Neural progenitor cell (in vitro differentiated cells): ENCODE measurements around the gene RARA. TPM values are rescaled to one million over a fixed set of nuclear protein-coding genes. Genes with fewer than 3 reads are reported as not detected.
"Not testable (repeated sequence)": the region's sequence is repeated elsewhere in the genome, so short reads cannot be mapped to it uniquely, and the experiment has no call there.

Experiments
- DNase-seq: peaks from one replicate; pipeline ENCODE4 v3.0.0-alpha.2; 2016; ENCODE audit warnings: low spot score
- H2AFZ ChIP-seq: fragments of 200-600 bp; sonication (generic); replicated peaks from 2 replicates; pipeline ENCODE4 v1.6.1; 2016; ENCODE audit warnings: antibody characterized with exemption
- H3F3A ChIP-seq: fragments of 200-600 bp; sonication (generic); 2 replicates; pipeline ENCODE4 v1.6.1; 2016; ENCODE audit warnings: antibody characterized with exemption, low read depth
- H3K27ac ChIP-seq: fragments of 200-600 bp; sonication (generic); 2 replicates; pipeline ENCODE4 v1.5.1; 2016; ENCODE audit warnings: mild to moderate bottlenecking
- H3K27me3 ChIP-seq: fragments of 200-600 bp; sonication (generic); 2 replicates; pipeline ENCODE4 v1.6.1; 2016; ENCODE audit warnings: mild to moderate bottlenecking, moderate library complexity
- H3K36me3 ChIP-seq: fragments of 200-600 bp; sonication (generic); 2 replicates; pipeline ENCODE4 v1.5.1; 2016
- H3K4me1 ChIP-seq: fragments of 200-600 bp; sonication (generic); 2 replicates; pipeline ENCODE4 v1.6.1; 2016; ENCODE audit warnings: mixed run types
- H3K4me2 ChIP-seq: fragments of 200-600 bp; sonication (generic); 2 replicates; pipeline ENCODE4 v1.6.1; 2016
- H3K4me3 ChIP-seq: fragments of 200-600 bp; sonication (generic); 2 replicates; pipeline ENCODE4 v1.5.1; 2016
- H3K79me2 ChIP-seq: fragments of 200-600 bp; sonication (generic); 2 replicates; pipeline ENCODE4 v1.6.1; 2016; ENCODE audit warnings: low read depth
- H3K9ac ChIP-seq: fragments of 200-600 bp; sonication (generic); 2 replicates; pipeline ENCODE4 v1.6.1; 2016
- H3K9me3 ChIP-seq: fragments of 200-600 bp; sonication (generic); 2 replicates; pipeline ENCODE4 v1.5.1; 2016; ENCODE audit warnings: low read depth
- H4K20me1 ChIP-seq: fragments of 200-600 bp; sonication (generic); 2 replicates; pipeline ENCODE4 v1.6.1; 2016; ENCODE audit warnings: low read depth
- H3K27ac Mint-ChIP-seq: 3 replicates; pipeline ENCODE4 v1.8.0; 2021; ENCODE audit warnings: mixed read lengths
- H3K27me3 Mint-ChIP-seq: 2 replicates; pipeline ENCODE4 v1.8.0; 2022; ENCODE audit warnings: low read depth, mild to moderate bottlenecking, inconsistent platforms, moderate library complexity, mixed read lengths; ENCODE audit not compliant: insufficient read depth
- H3K36me3 Mint-ChIP-seq: 3 replicates; pipeline ENCODE4 v1.8.0; 2021; ENCODE audit warnings: mixed read lengths
- H3K4me1 Mint-ChIP-seq: 3 replicates; pipeline ENCODE4 v1.8.0; 2021; ENCODE audit warnings: mixed read lengths
- H3K4me3 Mint-ChIP-seq: 3 replicates; pipeline ENCODE4 v1.8.0; 2021; ENCODE audit warnings: mild to moderate bottlenecking, moderate library complexity, mixed read lengths
- H3K9me3 Mint-ChIP-seq: 3 replicates; pipeline ENCODE4 v1.8.0; 2020; ENCODE audit warnings: mixed read lengths
- EZH2 ChIP-seq: fragments of 200-600 bp; sonication (generic); IDR thresholded peaks from 2 replicates; pipeline ENCODE4 v1.6.1; 2017; ENCODE audit warnings: antibody characterized with exemption, mild to moderate bottlenecking, moderate library complexity
- EZH2phosphoT487 ChIP-seq: fragments of 200-600 bp; sonication (generic); IDR thresholded peaks from 2 replicates; pipeline ENCODE4 v1.6.1; 2017; ENCODE audit warnings: antibody characterized with exemption
- total RNA-seq: library from RNA; depleted of rRNA; stranded (reverse); fragments of >200 nt; gene quantifications from 2 replicates; pipeline ENCODE4 v1.2.3, GENCODE V29; 2015; ENCODE audit warnings: low replicate concordance
- TF ChIP-seq, protein P1 (sequence below): fragments of 200-600 bp; sonication (generic); IDR thresholded peaks from 2 replicates; pipeline ENCODE4 v1.5.1; 2017; ENCODE audit warnings: antibody characterized with exemption, mild to moderate bottlenecking

The RARA gene
- total RNA-seq, 1 donor from 2014 or later: 9.0 TPM

- Mint-ChIP-seq H3K27ac (no peak overlapping the region), H3K36me3 (peaks cover 28% of the 10 kb centered on the region)
- TF ChIP-seq EZH2 (no peak), EZH2phosphoT487 (no peak)
- TF ChIP-seq, protein P1, sequence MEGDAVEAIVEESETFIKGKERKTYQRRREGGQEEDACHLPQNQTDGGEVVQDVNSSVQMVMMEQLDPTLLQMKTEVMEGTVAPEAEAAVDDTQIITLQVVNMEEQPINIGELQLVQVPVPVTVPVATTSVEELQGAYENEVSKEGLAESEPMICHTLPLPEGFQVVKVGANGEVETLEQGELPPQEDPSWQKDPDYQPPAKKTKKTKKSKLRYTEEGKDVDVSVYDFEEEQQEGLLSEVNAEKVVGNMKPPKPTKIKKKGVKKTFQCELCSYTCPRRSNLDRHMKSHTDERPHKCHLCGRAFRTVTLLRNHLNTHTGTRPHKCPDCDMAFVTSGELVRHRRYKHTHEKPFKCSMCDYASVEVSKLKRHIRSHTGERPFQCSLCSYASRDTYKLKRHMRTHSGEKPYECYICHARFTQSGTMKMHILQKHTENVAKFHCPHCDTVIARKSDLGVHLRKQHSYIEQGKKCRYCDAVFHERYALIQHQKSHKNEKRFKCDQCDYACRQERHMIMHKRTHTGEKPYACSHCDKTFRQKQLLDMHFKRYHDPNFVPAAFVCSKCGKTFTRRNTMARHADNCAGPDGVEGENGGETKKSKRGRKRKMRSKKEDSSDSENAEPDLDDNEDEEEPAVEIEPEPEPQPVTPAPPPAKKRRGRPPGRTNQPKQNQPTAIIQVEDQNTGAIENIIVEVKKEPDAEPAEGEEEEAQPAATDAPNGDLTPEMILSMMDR: no peak
Observed at GRCh38 chr17:40297511-40297910, 11.5 kb upstream of the RARA start.

GRCh38 chr17:40298726-40299125 is 10.3 kb upstream of the RARA start:
- Mint-ChIP-seq H3K36me3 (peaks cover 23% of the 10 kb centered on the region), H3K4me1 (peaks cover 17% of the 10 kb centered on the region), H3K4me3 (no peak overlapping the region), H3K9me3 (no peaks in the 10 kb centered on the region), H3K27ac (no peak overlapping the region), H3K27me3 (no peaks in the 10 kb centered on the region)
- Histone ChIP-seq H3K4me2 (no peak overlapping the region), H3K27ac (no peak overlapping the region), H3K9ac (no peak overlapping the region), H3K79me2 (peaks cover 14% of the 10 kb centered on the region), H3K9me3 (no peaks in the 10 kb centered on the region), H3K36me3 (peaks cover 11% of the 10 kb centered on the region), H3K4me3 (no peak overlapping the region), H2AFZ (no peak overlapping the region), H4K20me1 (peaks cover 36% of the 10 kb centered on the region), H3K4me1 (peaks cover 11% of the 10 kb centered on the region), H3F3A (peaks cover 57% of the 10 kb centered on the region), H3K27me3 (no peaks in the 10 kb centered on the region)
- TF ChIP-seq, protein P1: no peak
- TF ChIP-seq EZH2: no peak
- TF ChIP-seq EZH2phosphoT487: no peak
- no peak for DNase-seq

More at GRCh38 chr17:40297511-40297910, 11.5 kb upstream of the RARA start:
- peaks cover 64% of the 10 kb centered on the region for H3F3A ChIP-seq
- no peaks in the 10 kb centered on the region for H3K9me3 ChIP-seq
- DNase-seq: no peak
- H3K4me2 ChIP-seq: no peak overlapping the region
- Mint-ChIP-seq H3K4me1 (peaks cover 10% of the 10 kb centered on the region), H3K9me3 (no peaks in the 10 kb centered on the region), H3K27me3 (no peaks in the 10 kb centered on the region), H3K4me3 (no peak overlapping the region)
- no peak overlapping the region for H2AFZ ChIP-seq
- peaks cover 11% of the 10 kb centered on the region for H3K4me1 ChIP-seq
- peaks cover 14% of the 10 kb centered on the region for H3K36me3 ChIP-seq
- no peaks in the 10 kb centered on the region for H3K27me3 ChIP-seq
- no peak overlapping the region for H3K4me3 ChIP-seq
- peaks cover 14% of the 10 kb centered on the region for H3K79me2 ChIP-seq
- no peak overlapping the region for H3K27ac ChIP-seq
- no peak overlapping the region for H3K9ac ChIP-seq
- peaks cover 33% of the 10 kb centered on the region for H4K20me1 ChIP-seq

- not testable (repeated sequence) for H3K9me3 ChIP-seq, H3K9me3 Mint-ChIP-seq, H3K4me3 Mint-ChIP-seq, H3K27ac ChIP-seq, H3K9ac ChIP-seq, DNase-seq, H3K36me3 ChIP-seq, H3K4me3 ChIP-seq, H3K27me3 Mint-ChIP-seq, H2AFZ ChIP-seq, H3K27me3 ChIP-seq, H3K4me2 ChIP-seq, H3K27ac Mint-ChIP-seq
- peaks cover 14% of the 10 kb centered on the region for H3K79me2 ChIP-seq
- peaks cover 21% of the 10 kb centered on the region for H3K4me1 Mint-ChIP-seq
- H3K4me1 ChIP-seq: peaks cover 11% of the 10 kb centered on the region
- peaks cover 52% of the 10 kb centered on the region for H3F3A ChIP-seq
- peaks cover 36% of the 10 kb centered on the region for H4K20me1 ChIP-seq
- peaks cover 21% of the 10 kb centered on the region for H3K36me3 Mint-ChIP-seq
Observed at GRCh38 chr17:40299159-40299757, 9.7 kb upstream of the RARA start.

GRCh38 chr17:40301315-40301714 is 7.7 kb upstream of the RARA start:
- Mint-ChIP-seq H3K4me3 (no peak overlapping the region), H3K4me1 (peaks cover 15% of the 10 kb centered on the region), H3K27ac (no peak overlapping the region), H3K9me3 (no peaks in the 10 kb centered on the region), H3K36me3 (peaks cover 12% of the 10 kb centered on the region), H3K27me3 (no peaks in the 10 kb centered on the region)
- no peak for DNase-seq
- Histone ChIP-seq H3F3A (peaks cover 44% of the 10 kb centered on the region), H3K9me3 (no peaks in the 10 kb centered on the region), H4K20me1 (peaks cover 18% of the 10 kb centered on the region), H3K79me2 (peaks cover 9% of the 10 kb centered on the region), H3K4me1 (peaks cover 5% of the 10 kb centered on the region), H3K4me2 (no peak overlapping the region), H3K27me3 (no peaks in the 10 kb centered on the region), H3K36me3 (no peaks in the 10 kb centered on the region), H3K9ac (no peak overlapping the region), H3K27ac (no peak overlapping the region), H3K4me3 (no peak overlapping the region), H2AFZ (no peak overlapping the region)
- TF ChIP-seq, protein P1: peak; percentile 31
- no peak for TF ChIP-seq EZH2
